ENCODE data around the gene C1orf87. TPM values are rescaled to one million over a fixed set of nuclear protein-coding genes. Genes with fewer than 3 reads are reported as not detected.

The C1orf87 gene
- total RNA-seq, 1 experiment from 2014 or later: not detected

- Histone ChIP-seq H3K4me3 (ENCODE audit: low read depth, low read length, poor library complexity, severe bottlenecking) (no peak overlapping the region), H3K27me3 (replicated peaks; ENCODE audit: insufficient read depth, low read depth, low read length, poor library complexity) (no peaks in the 10 kb centered on the region), H3K9me3 (ENCODE audit: low read depth, low read length, poor library complexity, severe bottlenecking) (no peaks in the 10 kb centered on the region), H3K4me1 (ENCODE audit: insufficient read depth, low read length, poor library complexity, severe bottlenecking) (no peaks in the 10 kb centered on the region), H3K36me3 (ENCODE audit: insufficient read depth, low read length, poor library complexity, severe bottlenecking) (no peaks in the 10 kb centered on the region), H3K27ac (ENCODE audit: low read depth, low read length, poor library complexity, severe bottlenecking) (no peak overlapping the region)
- no peak for DNase-seq (ENCODE audit: low spot score)
- CTCF ChIA-PET: no interaction called here
- BruUV-seq (replicated peaks): no TSS peak
- TF ChIP-seq, protein P1, sequence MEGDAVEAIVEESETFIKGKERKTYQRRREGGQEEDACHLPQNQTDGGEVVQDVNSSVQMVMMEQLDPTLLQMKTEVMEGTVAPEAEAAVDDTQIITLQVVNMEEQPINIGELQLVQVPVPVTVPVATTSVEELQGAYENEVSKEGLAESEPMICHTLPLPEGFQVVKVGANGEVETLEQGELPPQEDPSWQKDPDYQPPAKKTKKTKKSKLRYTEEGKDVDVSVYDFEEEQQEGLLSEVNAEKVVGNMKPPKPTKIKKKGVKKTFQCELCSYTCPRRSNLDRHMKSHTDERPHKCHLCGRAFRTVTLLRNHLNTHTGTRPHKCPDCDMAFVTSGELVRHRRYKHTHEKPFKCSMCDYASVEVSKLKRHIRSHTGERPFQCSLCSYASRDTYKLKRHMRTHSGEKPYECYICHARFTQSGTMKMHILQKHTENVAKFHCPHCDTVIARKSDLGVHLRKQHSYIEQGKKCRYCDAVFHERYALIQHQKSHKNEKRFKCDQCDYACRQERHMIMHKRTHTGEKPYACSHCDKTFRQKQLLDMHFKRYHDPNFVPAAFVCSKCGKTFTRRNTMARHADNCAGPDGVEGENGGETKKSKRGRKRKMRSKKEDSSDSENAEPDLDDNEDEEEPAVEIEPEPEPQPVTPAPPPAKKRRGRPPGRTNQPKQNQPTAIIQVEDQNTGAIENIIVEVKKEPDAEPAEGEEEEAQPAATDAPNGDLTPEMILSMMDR (conservative IDR thresholded peaks at IDR 0.05; ENCODE audit: low read depth, low read length): no peak
- no peak for TF ChIP-seq EZH2 (IDR thresholded peaks at IDR 0.05; ENCODE audit: borderline replicate concordance, low read depth, low read length, poor library complexity, severe bottlenecking)
- intact Hi-C loops (cut with micrococcal nuclease; ENCODE audit: unreplicated experiment): no loop called here
- POLR2A ChIA-PET (ENCODE audit: low non-redundant PET): no interaction called here
Measured at GRCh38 chr1:60113596-60113995, 40.0 kb upstream of the C1orf87 start.

DNA sequence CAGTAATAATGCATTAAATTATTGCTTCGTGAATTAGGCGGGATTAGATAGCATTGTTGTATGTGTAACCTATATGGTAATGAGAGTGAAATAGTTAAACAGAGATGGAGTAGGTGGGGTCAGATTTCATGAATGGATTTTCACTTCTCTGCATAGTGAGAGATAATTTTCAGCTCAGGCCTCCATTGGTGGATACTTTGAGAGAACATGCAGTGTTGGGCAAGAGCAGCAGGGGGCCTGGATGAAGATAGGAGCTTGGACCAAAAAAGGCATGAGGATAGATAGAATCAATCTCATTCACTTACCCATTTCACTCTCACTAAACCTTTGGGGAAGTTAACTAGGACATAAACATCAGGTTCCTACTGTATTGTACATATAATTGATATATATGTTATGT is 39.5 kb upstream of the C1orf87 start:
- Histone ChIP-seq H3K4me3 (ENCODE audit: low read depth, low read length, poor library complexity, severe bottlenecking) (no peak overlapping the region), H3K27me3 (replicated peaks; ENCODE audit: insufficient read depth, low read depth, low read length, poor library complexity) (no peaks in the 10 kb centered on the region), H3K4me1 (ENCODE audit: insufficient read depth, low read length, poor library complexity, severe bottlenecking) (no peaks in the 10 kb centered on the region), H3K36me3 (ENCODE audit: insufficient read depth, low read length, poor library complexity, severe bottlenecking) (no peaks in the 10 kb centered on the region), H3K27ac (ENCODE audit: low read depth, low read length, poor library complexity, severe bottlenecking) (no peak overlapping the region), H3K9me3 (ENCODE audit: low read depth, low read length, poor library complexity, severe bottlenecking) (no peaks in the 10 kb centered on the region)
- peak; percentile 33 for DNase-seq (ENCODE audit: low spot score)
- TF ChIP-seq, protein P1 (conservative IDR thresholded peaks at IDR 0.05; ENCODE audit: low read depth, low read length): no peak
- TF ChIP-seq EZH2 (IDR thresholded peaks at IDR 0.05; ENCODE audit: borderline replicate concordance, low read depth, low read length, poor library complexity, severe bottlenecking): no peak
- no TSS peak for BruUV-seq (replicated peaks)
- ChIA-PET CTCF (no interaction called here), POLR2A (ENCODE audit: low non-redundant PET) (no interaction called here)
- intact Hi-C loops (cut with micrococcal nuclease; ENCODE audit: unreplicated experiment): no loop called here

DNA sequence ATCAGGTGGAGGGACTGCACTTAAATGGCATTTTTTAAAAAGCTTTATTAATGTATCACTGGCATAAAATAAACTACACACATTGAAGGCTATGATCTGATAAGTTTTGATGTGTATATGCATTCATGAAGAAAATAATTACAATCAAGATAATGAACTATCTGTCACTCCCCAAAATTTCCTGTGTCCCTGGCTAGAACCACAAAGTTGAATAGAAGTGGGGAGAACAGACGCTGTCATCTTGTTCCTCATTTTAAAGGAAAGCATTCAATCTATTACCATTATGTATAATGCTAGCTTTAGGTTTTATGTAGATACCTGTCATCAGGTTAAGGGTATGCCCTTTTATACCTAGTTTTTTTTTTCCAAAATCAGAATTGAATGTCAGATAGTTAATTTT is 38.1 kb upstream of the C1orf87 start:
- no peak for DNase-seq (ENCODE audit: low spot score)
- intact Hi-C loops (cut with micrococcal nuclease; ENCODE audit: unreplicated experiment): no loop called here
- Histone ChIP-seq H3K4me1 (ENCODE audit: insufficient read depth, low read length, poor library complexity, severe bottlenecking) (no peaks in the 10 kb centered on the region), H3K36me3 (ENCODE audit: insufficient read depth, low read length, poor library complexity, severe bottlenecking) (no peaks in the 10 kb centered on the region), H3K4me3 (ENCODE audit: low read depth, low read length, poor library complexity, severe bottlenecking) (no peak overlapping the region), H3K9me3 (ENCODE audit: low read depth, low read length, poor library complexity, severe bottlenecking) (no peaks in the 10 kb centered on the region), H3K27me3 (replicated peaks; ENCODE audit: insufficient read depth, low read depth, low read length, poor library complexity) (no peaks in the 10 kb centered on the region), H3K27ac (ENCODE audit: low read depth, low read length, poor library complexity, severe bottlenecking) (no peak overlapping the region)
- ChIA-PET POLR2A (ENCODE audit: low non-redundant PET) (no interaction called here), CTCF (no interaction called here)
- TF ChIP-seq, protein P1 (conservative IDR thresholded peaks at IDR 0.05; ENCODE audit: low read depth, low read length): no peak
- TF ChIP-seq EZH2 (IDR thresholded peaks at IDR 0.05; ENCODE audit: borderline replicate concordance, low read depth, low read length, poor library complexity, severe bottlenecking): no peak
- no TSS peak for BruUV-seq (replicated peaks)
